ELF-1 (cell line): ENCODE measurements around the gene RFTN1.
A peak's percentile ranks its signal among the peaks of the same experiment; 100 is the strongest.
"Not testable (repeated sequence)": the region's sequence is repeated elsewhere in the genome, so short reads cannot be mapped to it uniquely, and the experiment has no call there.

ENCODE experiments used
- DNase-seq: peaks from one replicate; pipeline ENCODE4 v3.0.0-alpha.2; 2016; ENCODE audit warnings: low read depth, low spot score

The RFTN1 gene

GRCh38 chr3:16330351-16330750, 183.1 kb downstream of the RFTN1 start:
- no peak for DNase-seq

GRCh38 chr3:16329826-16330129, 183.7 kb downstream of the RFTN1 start:
- no peak for DNase-seq

GRCh38 chr3:16329036-16329825, 184.3 kb downstream of the RFTN1 start:
- no peak for DNase-seq

GRCh38 chr3:16328124-16328523, 185.4 kb downstream of the RFTN1 start:
- no peak for DNase-seq

- no peak for DNase-seq
These were observed 186.7 kb downstream of the RFTN1 start for GRCh38 chr3:16326724-16327349.

GRCh38 chr3:16325850-16326249, 187.6 kb downstream of the RFTN1 start:
- no peak for DNase-seq

GRCh38 chr3:16323737-16324136, 189.8 kb downstream of the RFTN1 start:
- DNase-seq, result no peak

GRCh38 chr3:16322189-16322588, 191.3 kb downstream of the RFTN1 start:
- no peak for DNase-seq

- DNase-seq, result no peak
These were observed 192.8 kb downstream of the RFTN1 start for GRCh38 chr3:16320711-16321110.

GRCh38 chr3:16319723-16320122, 193.8 kb downstream of the RFTN1 start:
- no peak for DNase-seq

- peak; percentile 23 for DNase-seq
These were observed 194.2 kb downstream of the RFTN1 start for GRCh38 chr3:16319307-16319706.

GRCh38 chr3:16318176-16318575, 195.3 kb downstream of the RFTN1 start:
- DNase-seq, result no peak

- DNase-seq, result no peak
These were observed 195.9 kb downstream of the RFTN1 start for GRCh38 chr3:16317561-16317945.

GRCh38 chr3:16316847-16317560, 196.5 kb downstream of the RFTN1 start:
- DNase-seq, result no peak

- DNase-seq, result no peak
These were observed 197.1 kb downstream of the RFTN1 start for GRCh38 chr3:16316396-16316795.

GRCh38 chr3:16315623-16316022, 197.9 kb downstream of the RFTN1 start:
- DNase-seq, result no peak

- DNase-seq, result no peak
These were observed 199.4 kb downstream of the RFTN1 start for GRCh38 chr3:16313886-16314645.

- DNase-seq, result peak; percentile 10
These were observed 201.5 kb downstream of the RFTN1 start for GRCh38 chr3:16311960-16312451.

- DNase-seq, result not testable (repeated sequence)
These were observed 203.0 kb downstream of the RFTN1 start for GRCh38 chr3:16310486-16310885.

GRCh38 chr3:16309558-16309957, 203.9 kb downstream of the RFTN1 start:
- no peak for DNase-seq

- DNase-seq, result no peak
These were observed 204.8 kb downstream of the RFTN1 start for GRCh38 chr3:16308727-16309126.
